Spleen (tissue), 7 donors: Measurements from ENCODE around the gene REXO1.

Experiments used
- POLR2A ChIP-seq, 3 donors: fragments of 450-650 bp; IDR thresholded peaks; one replicate each; pipeline ENCODE4 v1.5.1; 2017; ENCODE audit warnings: antibody characterized with exemption in 3 of 3, mild to moderate bottlenecking in 1 of 3
- TF ChIP-seq, protein P1 (sequence below), 11 experiments: fragments of 200-600 bp in 7 of 11; fragments of 450-650 bp in 4 of 11; sonication (generic) in 4 of 11; IDR thresholded peaks in 8 of 11; conservative IDR thresholded peaks in 3 of 11; 1 replicate in 7 of 11; 2 replicates in 4 of 11; pipeline versions ENCODE4 v1.4.0 to v1.8.0; 2016 to 2021; ENCODE audit warnings: antibody characterized with exemption in 11 of 11, inconsistent platforms in 4 of 11, mild to moderate bottlenecking in 1 of 11
- donor health status: DM: no; HTN: no; CAD: no; lungs with moderate emphysema.
- donor health status: DM: no; HTN: no; CAD: no.
- donor health status: DM: no; HTN: no; CAD: no.

DNA sequence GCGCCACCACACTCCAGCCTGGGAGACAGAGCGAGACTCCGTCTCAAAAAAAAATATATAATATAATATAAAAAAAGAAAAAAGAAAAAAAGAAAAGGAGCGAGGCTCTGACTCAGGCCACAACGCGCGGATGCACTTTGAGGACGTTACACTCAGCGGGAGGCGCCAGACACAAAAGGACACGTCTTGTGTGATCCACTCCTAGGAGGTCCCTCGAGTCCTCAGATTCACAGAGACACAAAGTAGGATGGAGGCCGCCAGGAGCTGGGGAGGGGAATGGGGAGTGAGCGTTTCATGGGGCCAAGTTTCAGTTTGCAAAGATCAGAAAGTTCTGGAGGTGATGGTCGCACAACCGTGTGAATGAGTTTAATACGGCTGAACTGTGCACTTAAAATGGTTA lies 45.5 kb upstream of the REXO1 start:
- TF ChIP-seq POLR2A (IDR thresholded peaks at IDR 0.05), result no peak
- TF ChIP-seq, protein P1, sequence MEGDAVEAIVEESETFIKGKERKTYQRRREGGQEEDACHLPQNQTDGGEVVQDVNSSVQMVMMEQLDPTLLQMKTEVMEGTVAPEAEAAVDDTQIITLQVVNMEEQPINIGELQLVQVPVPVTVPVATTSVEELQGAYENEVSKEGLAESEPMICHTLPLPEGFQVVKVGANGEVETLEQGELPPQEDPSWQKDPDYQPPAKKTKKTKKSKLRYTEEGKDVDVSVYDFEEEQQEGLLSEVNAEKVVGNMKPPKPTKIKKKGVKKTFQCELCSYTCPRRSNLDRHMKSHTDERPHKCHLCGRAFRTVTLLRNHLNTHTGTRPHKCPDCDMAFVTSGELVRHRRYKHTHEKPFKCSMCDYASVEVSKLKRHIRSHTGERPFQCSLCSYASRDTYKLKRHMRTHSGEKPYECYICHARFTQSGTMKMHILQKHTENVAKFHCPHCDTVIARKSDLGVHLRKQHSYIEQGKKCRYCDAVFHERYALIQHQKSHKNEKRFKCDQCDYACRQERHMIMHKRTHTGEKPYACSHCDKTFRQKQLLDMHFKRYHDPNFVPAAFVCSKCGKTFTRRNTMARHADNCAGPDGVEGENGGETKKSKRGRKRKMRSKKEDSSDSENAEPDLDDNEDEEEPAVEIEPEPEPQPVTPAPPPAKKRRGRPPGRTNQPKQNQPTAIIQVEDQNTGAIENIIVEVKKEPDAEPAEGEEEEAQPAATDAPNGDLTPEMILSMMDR (IDR thresholded peaks at IDR 0.05 in 8 of 11, conservative IDR thresholded peaks at IDR 0.05 in 3 of 11), result no peak
